GM18498 (cell line): Measurements from ENCODE around the gene DNASE1L1.

ENCODE experiments used
- ATAC-seq: cut with Tn5 transposase; IDR thresholded peaks from one replicate; pipeline ENCODE4 v1.9.1; 2021; ENCODE audit warnings: mild to moderate bottlenecking, moderate library complexity; ENCODE audit not compliant: unreplicated experiment

The DNASE1L1 gene, protein sequence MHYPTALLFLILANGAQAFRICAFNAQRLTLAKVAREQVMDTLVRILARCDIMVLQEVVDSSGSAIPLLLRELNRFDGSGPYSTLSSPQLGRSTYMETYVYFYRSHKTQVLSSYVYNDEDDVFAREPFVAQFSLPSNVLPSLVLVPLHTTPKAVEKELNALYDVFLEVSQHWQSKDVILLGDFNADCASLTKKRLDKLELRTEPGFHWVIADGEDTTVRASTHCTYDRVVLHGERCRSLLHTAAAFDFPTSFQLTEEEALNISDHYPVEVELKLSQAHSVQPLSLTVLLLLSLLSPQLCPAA

DNA sequence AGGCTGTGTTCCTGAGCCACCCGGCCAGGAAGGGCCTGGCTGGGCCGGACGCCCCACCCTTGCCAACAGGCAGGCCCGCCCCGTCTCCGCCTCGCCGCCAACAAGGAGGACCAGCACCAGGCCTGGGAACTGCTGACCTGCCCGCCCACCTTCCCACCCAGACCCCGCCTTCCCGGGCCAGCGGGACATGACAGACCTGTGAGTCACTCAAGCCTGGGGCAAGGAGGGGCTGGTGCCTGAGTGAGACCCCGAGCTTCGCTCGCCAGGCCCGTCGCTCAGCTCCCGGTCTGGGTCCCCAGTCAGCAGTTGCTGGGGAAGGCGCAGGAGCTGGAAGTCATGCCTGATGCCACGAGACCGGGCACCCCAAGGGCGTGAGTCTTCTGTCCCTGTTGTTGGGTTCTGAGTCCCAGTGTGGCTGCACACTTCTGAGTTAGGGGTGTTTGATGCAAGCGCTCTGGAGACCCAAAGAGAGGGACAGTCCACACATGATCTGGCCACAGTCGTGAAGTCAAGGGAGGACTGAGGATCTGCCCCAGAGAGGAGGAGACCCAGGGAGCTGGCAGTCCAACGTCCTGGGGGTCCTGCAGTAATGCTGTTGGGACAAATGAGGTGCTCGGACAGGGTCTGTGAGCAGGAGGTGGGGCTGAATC lies at the start of gene DNASE1L1:
DNASE1L1 (minus strand) TSS at position 33 of the 650 bp plus-strand sequence. CDS start 3,686 bp downstream, outside the sequence.
- ATAC-seq = no peak

DNA sequence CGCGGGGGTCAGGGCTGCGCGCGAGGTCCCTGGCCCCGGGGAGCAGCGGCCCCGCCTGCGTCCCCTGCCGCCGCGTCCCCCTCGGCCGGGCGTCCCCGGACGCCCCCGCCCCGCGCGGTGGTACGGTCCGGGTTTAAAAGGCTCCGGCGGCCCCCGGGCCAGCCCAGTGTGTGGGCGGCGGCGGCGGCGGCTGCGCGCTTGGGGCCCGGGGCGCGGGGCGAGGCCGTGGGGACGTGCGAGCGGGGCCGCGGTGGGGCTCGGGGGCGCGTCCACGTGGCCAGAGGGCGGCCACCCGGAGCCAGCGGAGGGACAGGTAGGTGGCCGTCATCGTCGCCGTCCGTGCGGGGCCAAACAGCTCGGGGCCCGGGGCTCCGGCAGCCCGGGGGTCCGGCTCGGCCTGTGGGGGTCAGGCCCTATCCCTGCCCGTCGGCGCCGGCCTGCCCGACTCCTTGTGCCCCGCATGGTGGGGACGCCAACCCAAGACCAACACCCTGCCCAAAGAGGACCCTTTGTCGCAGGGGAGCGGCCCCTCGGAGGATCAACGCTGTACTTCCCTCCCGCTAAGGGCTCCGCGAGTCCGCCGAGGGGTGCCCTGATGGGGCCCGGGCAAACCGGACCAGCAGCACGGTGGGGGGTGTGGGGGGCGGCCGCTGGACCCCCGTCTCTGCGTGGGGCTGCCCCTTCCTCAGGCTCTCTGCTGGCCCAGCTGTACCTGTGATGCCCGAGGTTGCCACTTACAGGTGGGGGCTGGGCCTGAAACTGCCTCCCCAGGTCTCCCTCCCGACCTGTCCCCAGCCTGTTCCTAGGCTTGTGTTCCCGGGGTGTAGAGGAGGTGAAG lies 49.3 kb upstream of the DNASE1L1 start, which contains the start of gene PLXNA3:
PLXNA3 (plus strand) TSS at position 166 of the 838 bp plus-strand sequence. CDS start 1,903 bp downstream, outside the sequence.
- ATAC-seq = peak; percentile 73

DNA sequence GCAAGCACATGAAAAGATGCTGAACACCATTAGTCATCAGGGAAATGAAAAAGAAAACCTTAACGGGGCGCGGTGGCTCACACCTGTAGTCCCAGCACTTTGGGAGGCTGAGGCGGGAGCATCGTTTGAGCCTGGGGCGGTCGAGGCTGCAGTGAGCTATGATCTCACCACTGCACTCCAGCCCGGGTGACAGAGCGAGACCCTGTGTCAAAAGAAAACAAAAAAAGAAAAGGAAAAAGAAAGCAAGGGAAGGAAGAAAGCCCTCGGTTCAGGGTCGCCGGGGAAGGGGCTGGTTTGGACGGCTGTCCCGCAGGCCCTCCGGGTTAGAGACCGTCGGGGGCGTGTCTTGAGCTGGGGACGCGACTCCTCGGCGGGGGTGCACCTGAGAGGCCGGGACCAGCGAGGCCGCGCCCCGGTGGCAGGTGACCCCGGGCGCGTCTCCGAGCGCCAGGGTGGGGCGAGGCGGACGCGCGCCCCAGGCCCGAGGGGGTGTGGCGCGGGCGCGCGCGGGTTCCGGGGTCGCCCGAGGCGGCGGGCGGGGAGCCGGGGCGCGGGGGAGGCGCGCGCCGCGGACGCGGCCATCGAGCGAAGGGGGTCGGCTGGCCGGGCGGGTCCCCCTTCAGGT lies 48.5 kb upstream of the DNASE1L1 start:
- peak; percentile 70 for ATAC-seq

DNA sequence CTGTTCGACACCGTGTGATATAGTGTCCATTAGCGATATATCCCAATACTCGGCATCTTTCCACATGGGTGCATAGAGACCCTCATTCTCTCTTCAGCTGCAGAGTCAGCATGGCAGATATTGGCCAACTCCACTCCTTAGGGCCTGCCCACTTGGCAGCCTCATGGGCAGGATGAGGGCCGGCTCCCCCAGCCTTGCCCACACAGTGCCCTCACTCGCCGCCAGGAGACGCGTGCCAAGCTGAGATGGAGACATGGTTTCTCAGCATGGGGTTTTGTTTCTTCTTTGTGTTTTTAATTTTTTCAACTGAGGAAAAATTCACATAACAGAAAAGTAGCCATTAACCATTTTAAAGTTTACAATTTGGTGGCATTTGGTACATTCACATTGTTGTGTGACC lies 43.8 kb upstream of the DNASE1L1 start:
- no peak for ATAC-seq

DNA sequence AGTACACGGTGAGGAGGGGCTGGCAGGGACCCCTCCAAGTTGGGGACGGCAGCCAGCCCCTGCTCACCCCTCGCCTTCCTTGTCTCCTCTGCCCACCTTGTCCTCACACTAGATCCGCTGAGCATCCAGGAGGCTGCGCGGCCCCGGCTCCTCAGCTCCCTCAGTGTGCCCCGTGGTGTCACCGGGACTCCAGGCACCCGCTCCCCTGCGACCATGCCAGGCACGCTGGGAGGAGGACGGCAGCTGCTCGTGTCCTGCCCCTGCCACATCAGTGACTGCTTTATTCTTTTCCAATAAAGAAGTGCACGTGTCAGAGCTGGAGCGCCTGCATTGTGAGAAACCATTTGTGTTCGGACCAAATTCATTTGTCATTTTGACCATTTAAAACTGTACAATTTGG lies 41.3 kb upstream of the DNASE1L1 start:
- ATAC-seq = no peak

DNA sequence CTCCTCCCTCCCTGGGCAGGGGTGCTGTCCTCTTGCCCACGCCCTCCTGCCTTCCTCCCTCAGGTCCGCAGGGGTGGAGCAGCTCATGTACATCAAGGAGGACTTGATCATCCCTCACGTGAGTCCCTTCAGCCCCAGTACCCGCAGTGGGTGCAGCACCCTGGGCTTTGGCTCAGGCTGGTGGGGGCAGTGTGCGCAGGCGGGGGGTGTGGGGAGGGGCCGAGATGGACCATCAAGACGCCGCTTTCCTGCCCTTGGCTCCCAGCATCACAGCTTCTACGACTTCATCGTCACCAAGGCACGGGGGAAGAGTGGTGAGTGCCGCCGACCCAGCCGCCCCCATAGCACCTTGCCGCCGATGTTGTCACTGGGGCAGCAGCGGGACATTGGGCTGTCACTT lies 40.6 kb upstream of the DNASE1L1 start:
- ATAC-seq = no peak

DNA sequence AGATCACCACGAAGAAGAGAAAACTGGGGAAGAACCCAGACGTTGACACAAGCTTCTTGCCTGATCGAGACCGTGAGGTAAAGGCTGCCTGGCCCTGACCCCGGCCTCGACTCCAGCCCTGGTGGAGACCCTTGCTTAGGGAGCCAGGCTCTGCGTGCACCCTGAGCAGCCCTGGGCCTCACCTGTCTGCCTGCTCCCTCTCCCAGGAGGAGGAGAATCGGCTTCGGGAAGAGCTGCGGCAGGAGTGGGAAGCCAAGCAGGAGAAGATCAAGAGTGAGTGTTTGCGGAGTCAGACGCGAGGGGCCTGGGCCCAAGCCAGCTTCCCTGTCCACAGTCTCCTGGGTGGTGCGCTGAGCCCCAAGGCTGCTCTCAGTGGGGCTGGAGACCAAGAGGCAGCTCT lies 39.4 kb upstream of the DNASE1L1 start:
- no peak for ATAC-seq

DNA sequence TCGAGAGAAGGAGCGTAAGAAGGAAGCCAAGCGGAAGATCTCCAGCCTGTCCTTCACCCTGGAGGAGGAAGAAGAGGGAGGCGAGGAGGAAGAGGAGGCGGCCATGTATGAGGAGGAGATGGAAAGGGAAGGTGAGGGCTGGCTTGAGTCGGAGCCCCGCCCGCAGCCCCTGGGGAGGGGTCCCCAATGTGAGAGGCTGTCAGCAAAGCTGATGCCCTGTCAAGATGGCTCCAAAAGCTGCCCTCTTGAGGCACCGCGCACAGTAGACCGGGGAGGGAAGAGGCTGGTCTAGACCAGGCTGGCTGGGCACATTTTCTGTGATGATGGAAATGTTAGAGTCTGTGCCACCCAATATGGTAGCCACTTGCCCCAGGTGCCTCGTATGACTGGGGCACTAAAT lies 37.4 kb upstream of the DNASE1L1 start:
- no peak for ATAC-seq

DNA sequence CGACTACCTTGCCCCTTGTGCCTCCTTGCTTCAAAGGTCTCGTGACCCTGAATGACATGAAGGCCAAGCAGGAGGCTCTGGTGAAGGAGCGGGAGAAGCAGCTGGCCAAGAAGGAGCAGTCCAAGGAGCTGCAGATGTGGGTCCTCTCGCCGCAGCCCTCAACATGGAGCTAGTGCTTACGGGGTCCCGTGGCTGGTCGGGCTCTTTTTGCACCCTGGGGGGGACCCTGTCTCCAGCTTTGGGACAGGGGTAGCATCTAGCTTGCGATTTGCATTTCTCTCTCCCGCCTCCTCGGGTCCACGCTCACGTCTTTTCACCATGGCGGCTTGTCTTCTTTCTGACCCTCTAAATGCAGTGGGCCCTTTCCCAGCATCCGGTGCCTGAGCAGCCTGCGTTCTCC lies 36.7 kb upstream of the DNASE1L1 start:
- no peak for ATAC-seq

DNA sequence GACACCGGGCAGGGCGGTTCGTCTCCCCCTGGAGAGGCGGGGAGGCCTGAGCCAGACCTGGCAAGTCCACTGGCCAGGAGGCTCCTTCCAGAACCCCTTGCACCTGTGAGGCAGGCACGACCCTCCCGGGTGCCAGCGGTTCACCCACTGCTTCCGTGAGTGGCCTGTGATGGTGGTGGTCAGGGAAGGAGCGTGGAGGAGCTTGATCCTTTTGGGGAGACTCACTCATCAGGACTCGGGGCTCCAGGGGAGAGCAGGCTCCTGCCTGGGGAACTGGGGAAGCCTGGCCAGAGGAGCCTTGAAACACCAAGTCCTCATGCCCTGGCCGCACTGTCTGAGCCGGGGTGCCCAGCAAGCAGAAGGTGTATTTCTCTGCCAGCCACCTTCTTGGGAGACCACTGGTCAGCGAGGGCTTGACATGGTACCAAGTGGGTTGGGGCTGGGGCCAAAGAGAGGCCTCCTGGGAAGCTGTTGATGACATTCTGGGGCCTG lies 35.7 kb upstream of the DNASE1L1 start:
- no peak for ATAC-seq

DNA sequence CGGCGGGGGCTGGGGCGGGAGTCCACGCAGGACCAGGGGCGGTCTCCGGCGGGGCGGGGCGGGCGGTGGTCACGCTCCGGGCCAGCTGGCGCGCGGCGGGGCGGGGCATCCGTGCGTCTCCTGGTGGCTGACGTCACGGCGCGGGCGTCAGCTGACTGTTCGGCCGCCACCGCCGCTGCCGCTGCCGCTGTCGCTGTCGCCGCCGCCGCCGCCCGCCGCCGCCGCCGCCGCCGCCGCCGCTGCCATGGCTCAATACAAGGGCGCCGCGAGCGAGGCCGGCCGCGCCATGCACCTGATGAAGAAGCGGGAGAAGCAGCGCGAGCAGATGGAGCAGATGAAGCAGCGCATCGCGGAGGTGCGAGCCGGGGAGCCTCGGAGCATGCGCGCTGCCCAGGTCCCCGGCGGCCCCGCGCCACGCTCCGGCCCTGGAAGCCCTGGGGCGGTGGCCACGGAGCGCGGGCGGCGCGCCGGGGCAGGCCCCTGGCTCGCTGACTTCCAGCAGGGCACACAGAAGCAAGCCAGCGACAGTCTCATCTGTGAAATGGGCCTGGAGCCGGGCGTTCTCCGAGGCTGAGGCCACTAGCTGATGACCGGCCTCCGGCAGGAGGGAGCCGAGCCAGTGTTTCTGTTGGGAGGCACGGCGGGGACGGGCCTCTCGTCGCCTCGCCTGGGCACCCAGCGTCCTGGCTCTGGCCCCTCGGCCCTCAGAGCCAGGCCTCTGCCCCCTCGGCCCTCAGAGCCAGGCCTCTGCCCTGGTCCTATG lies 35.1 kb upstream of the DNASE1L1 start, which contains the start of gene FAM50A:
FAM50A (plus strand) TSS at position 150 of the 763 bp plus-strand sequence; CDS start at position 245, 95 bp downstream.
- ATAC-seq = peak; percentile 83

DNA sequence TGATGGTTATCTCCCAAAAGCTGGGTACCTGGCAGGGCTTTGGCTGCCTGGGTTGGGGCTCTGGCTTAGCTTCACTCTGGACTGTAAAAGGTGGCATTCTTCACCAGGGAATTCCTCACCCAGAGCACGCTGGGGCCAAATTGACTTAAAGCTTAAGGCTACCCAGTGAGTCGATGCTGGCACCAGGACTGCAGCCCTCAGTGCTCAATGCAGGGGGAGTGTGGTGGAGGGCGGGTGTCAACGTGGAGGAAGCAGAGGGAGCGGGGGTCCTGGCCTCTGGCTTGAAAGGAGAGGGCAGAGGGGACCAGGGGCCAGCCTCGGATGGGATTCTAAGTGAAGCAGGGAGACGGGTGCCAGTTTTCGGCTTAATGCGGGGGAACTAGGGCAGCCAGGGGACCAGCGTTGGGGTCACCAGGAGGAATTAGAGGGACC lies 34.4 kb upstream of the DNASE1L1 start:
- no peak for ATAC-seq

DNA sequence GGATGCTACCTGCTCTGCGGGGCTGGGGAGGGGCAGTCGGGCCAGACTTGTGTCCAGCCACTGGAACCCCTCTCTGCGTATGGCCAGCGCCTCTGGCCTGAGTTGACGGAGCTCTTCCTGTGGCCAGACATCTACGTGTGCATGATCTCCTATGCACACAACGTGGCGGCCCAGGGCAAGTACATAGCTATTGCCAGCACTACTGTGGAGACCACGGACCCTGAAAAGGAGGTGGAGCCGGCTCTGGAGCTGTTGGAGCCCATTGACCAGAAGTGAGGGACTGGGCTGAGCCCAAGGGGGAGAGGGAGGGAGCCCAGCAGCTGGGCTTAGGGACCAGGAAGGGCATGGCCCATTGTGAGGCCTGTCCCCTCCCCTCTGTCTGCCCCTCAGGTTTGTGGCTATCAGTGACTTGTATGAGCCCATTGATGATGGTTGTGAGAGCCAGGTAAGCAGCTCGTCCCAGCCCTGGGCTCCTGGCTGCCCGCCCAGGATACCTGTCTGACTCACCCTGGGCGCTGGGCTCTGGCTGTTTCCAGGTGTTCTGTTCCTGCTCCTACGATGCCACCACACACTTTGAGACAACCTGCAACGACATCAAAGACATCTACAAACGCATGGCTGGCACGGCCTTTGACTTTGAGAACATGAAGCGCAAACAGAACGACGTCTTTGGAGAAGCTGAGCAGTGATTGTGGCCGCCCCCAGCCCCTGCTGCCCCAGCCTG lies 33.1 kb upstream of the DNASE1L1 start:
- no peak for ATAC-seq

DNA sequence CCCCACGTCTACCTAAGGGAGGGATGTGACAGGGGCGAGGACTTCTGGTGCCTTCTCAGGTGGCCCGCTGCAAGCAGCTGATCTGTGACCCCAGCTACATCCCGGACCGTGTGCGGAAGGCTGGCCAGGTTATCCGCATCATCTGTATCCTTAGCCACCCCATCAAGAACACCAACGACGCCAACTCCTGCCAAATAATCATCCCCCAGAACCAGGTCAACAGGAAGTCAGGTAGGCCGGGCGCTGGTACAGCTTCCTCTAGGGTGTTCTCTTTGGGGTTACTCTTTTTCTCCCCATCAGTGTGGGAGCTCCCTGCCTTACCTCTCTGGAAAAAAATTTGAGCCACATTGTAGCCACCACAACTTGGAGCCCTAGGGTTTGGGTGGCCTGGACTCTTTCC lies 32.5 kb upstream of the DNASE1L1 start:
- ATAC-seq = no peak

DNA sequence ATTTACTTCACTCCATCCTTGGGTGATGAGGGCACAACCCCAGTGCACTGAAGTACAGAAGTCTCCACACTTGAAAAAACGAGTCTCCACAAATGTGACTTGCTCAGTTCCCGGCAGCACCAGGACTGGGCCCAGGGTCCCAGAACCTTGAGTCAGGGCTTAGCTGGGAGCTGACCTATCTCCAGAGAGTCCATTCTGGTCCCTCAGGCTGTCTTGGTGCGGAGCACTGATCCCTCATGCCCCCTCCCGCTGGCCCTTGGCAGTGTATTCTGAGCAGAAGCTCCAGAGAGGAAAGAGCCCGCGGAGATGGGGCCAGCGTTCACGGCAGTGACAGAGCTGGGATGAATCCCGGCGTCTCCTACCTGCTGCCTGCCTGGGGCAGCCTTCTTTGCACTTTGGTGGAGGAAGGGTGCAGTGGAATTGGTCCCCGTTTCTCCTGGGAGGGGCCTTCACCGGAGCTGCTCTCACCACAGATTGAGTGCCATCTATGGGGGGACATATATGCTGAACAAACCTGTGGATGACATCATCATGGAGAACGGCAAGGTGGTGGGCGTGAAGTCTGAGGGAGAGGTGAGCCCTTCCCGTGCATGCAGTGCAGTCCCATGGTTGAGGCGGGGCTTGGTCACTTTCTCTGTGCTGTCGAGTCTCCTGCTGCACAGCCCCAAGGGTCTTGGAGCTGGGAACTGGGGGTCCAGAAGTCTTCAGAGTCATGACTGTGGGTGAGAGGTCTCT lies 31.7 kb upstream of the DNASE1L1 start:
- no peak for ATAC-seq

DNA sequence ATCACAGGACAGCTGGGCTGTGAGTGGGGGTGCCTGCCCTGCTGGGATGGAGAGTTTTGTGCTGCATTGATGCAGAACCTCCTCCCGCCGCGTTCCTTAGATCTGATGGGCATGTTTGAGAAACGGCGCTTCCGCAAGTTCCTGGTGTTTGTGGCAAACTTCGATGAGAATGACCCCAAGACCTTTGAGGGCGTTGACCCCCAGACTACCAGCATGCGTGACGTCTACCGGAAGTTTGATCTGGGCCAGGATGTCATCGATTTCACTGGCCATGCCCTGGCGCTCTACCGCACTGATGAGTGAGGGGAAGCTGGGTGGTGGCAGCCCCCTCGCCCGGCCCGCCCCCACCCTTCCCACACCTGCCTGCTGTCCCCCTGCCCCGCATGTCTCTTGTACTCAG lies 30.8 kb upstream of the DNASE1L1 start:
- no peak for ATAC-seq

DNA sequence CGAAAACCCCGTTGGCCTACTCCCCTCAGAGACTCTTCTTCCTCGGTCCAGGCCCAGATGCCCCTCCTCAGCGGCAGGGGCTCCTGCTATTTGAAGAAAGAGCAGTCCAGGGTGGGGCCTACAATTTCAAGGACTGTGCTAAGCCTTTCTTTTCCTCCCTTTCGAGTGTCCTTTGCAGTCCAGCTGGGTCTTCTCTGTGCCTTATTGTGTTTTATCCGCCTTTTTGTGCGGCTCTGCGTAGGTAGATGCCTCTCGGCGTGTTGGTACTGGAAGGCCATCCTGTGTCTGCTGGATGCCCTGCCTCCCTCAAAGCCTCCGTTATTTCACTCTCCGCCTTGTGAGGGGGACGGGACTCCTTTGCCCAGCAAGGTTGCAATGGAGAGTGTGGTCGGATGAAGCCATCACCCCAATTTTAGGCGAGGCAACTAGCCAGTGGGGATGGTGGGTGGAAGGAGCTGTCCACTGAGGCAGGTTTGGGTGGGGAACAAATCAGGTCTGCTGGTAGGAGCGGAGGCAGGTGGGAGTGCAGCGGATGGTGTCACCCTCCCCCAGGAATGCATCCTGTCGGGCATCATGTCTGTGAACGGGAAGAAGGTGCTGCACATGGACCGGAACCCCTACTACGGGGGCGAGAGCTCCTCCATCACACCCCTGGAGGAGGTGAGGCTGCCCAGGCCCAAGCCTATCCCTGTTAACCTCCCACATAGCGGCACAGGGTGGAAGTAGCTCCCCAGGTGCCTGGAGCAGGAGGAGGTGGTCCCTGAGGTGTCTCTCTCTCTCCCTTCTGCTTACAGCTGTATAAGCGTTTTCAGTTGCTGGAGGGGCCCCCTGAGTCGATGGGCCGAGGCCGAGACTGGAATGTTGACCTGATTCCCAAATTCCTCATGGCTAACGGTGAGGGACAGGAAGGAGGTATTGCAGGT lies 29.2 kb upstream of the DNASE1L1 start:
- no peak for ATAC-seq
